T47D (cell line): ENCODE results near the gene MTIF3.
A peak's percentile ranks its signal among the peaks of the same experiment; 100 is the strongest.
"Not testable (repeated sequence)": the region's sequence is repeated elsewhere in the genome, so short reads cannot be mapped to it uniquely, and the experiment has no call there.

Experiments
- DNase-seq, 2 experiments: peaks; one replicate each; pipeline versions ENCODE4 v3.0.0 to v3.0.0-alpha.2; 2011 to 2012; ENCODE audit warnings: low read depth in 1 of 2, low spot score in 1 of 2
- JUND ChIP-seq: IDR thresholded peaks from 2 replicates; pipeline ENCODE4 v1.6.1; 2012; ENCODE audit warnings: low read depth
- in situ Hi-C: cut with HindIII; loops from 2 replicates; pipeline ENCODE4 v1.10.0; 2016; ENCODE audit warnings: low sequenced_read_pairs, low pct_unique_long_range_greater_than_20kb

Gene MTIF3

GRCh38 chr13:27403727-27404385 lies 46.5 kb downstream of the MTIF3 start:
- in situ Hi-C loops: no loop called here
- DNase-seq: no peak
- no peak for TF ChIP-seq JUND

- TF ChIP-seq JUND: no peak
- no peak for DNase-seq
- in situ Hi-C loops: no loop called here
These were observed 47.1 kb downstream of the MTIF3 start for GRCh38 chr13:27403203-27403678.

GRCh38 chr13:27401210-27401609 lies 49.2 kb downstream of the MTIF3 start:
- in situ Hi-C loops: no loop called here
- DNase-seq: no peak
- no peak for TF ChIP-seq JUND

GRCh38 chr13:27400405-27400804 lies 50.0 kb downstream of the MTIF3 start:
- DNase-seq, in situ Hi-C loops: not testable (repeated sequence)

- in situ Hi-C loops: no loop called here
- no peak for TF ChIP-seq JUND
- no peak for DNase-seq
These were observed 52.0 kb downstream of the MTIF3 start for GRCh38 chr13:27398360-27398759.

- no peak for TF ChIP-seq JUND
- in situ Hi-C loops: no loop called here
- DNase-seq: no peak
These were observed 54.0 kb downstream of the MTIF3 start for GRCh38 chr13:27396252-27396846.

GRCh38 chr13:27395007-27395510 lies 55.3 kb downstream of the MTIF3 start:
- DNase-seq: no peak
- in situ Hi-C loops: no loop called here
- TF ChIP-seq JUND: no peak

GRCh38 chr13:27393101-27393500 lies 57.3 kb downstream of the MTIF3 start:
- no peak for DNase-seq
- no peak for TF ChIP-seq JUND
- in situ Hi-C loops: no loop called here

GRCh38 chr13:27391471-27391870 lies 58.9 kb downstream of the MTIF3 start:
- no peak for DNase-seq
- no peak for TF ChIP-seq JUND
- in situ Hi-C loops: no loop called here

- DNase-seq: no peak
- in situ Hi-C loops: no loop called here
- TF ChIP-seq JUND: no peak
These were observed 60.5 kb downstream of the MTIF3 start for GRCh38 chr13:27389891-27390290.

- TF ChIP-seq JUND: no peak
- peak in 1 of 2 experiments; percentile 24 for DNase-seq
- in situ Hi-C loops: no loop called here
These were observed 62.1 kb downstream of the MTIF3 start for GRCh38 chr13:27388241-27388640.
